ENCODE data around the gene NTM. TPM values are rescaled to one million over a fixed set of nuclear protein-coding genes. Genes with fewer than 3 reads are reported as not detected.

The NTM gene
- total and polyA plus RNA-seq, 2 experiments from 2014 or later = 25.9 to 49.0 TPM

GRCh38 chr11:131606811-131607335 lies 236.5 kb downstream of the NTM start:
- DNase-seq = no peak
- 79% methylated on average over 6 of the region's 6 CpGs for WGBS, 2 experiments (ENCODE audit: low coverage in 1 of 2, low lambda C conversion rate in 2 of 2, missing lambda C conversion rate in 2 of 2)
- Histone ChIP-seq H3K27ac (no peak overlapping the region), H3F3A (ENCODE audit: insufficient read depth) (peaks cover 27% of the 10 kb centered on the region), H3K36me3 (ENCODE audit: low read depth) (no peaks in the 10 kb centered on the region), H3K79me2 (ENCODE audit: insufficient read depth) (no peaks in the 10 kb centered on the region), H3K9me2 (ENCODE audit: insufficient read depth) (no peaks in the 10 kb centered on the region), H4K20me1 (ENCODE audit: insufficient read depth) (no peaks in the 10 kb centered on the region), H3K4me1 (ENCODE audit: insufficient read depth) (peaks cover 26% of the 10 kb centered on the region), H3K27me3 (replicated peaks; ENCODE audit: insufficient read depth) (no peaks in the 10 kb centered on the region), H3K9ac (no peak overlapping the region), H2AFZ (no peak overlapping the region), H3K4me3 (no peak overlapping the region), H3K4me2 (ENCODE audit: unreplicated experiment) (no peak overlapping the region), H3K9me3 (ENCODE audit: low read depth) (no peaks in the 10 kb centered on the region)
- in situ Hi-C loops (cut with MboI) = no loop called here
- TF ChIP-seq EZH2 (IDR thresholded peaks at IDR 0.05; ENCODE audit: insufficient read depth, poor library complexity, severe bottlenecking) (no peak), EZH2phosphoT487 (IDR thresholded peaks at IDR 0.05; ENCODE audit: insufficient read depth, low read depth) (no peak)

GRCh38 chr11:131609337-131609736 lies 238.9 kb downstream of the NTM start:
- H2AFZ ChIP-seq = no peak overlapping the region

GRCh38 chr11:131609921-131610320 lies 239.5 kb downstream of the NTM start:
- Histone ChIP-seq H3K27ac (peak overlapping the region; percentile 87), H3K27me3 (replicated peaks; ENCODE audit: insufficient read depth) (no peaks in the 10 kb centered on the region), H3K9me2 (ENCODE audit: insufficient read depth) (no peaks in the 10 kb centered on the region), H3F3A (ENCODE audit: insufficient read depth) (peaks cover 20% of the 10 kb centered on the region), H3K4me2 (ENCODE audit: unreplicated experiment) (peak overlapping the region; percentile 41), H3K4me1 (ENCODE audit: insufficient read depth) (peaks cover 20% of the 10 kb centered on the region), H3K4me3 (peak overlapping the region; percentile 41), H4K20me1 (ENCODE audit: insufficient read depth) (no peaks in the 10 kb centered on the region), H3K79me2 (ENCODE audit: insufficient read depth) (no peaks in the 10 kb centered on the region), H3K9ac (peak overlapping the region; percentile 48; the same call in 1 of the 2 replicates), H2AFZ (no peak overlapping the region), H3K9me3 (ENCODE audit: low read depth) (no peaks in the 10 kb centered on the region), H3K36me3 (ENCODE audit: low read depth) (no peaks in the 10 kb centered on the region)
- in situ Hi-C loops (cut with MboI) = no loop called here
- peak; percentile 76 for DNase-seq
- TF ChIP-seq EZH2phosphoT487 (IDR thresholded peaks at IDR 0.05; ENCODE audit: insufficient read depth, low read depth) (no peak), EZH2 (IDR thresholded peaks at IDR 0.05; ENCODE audit: insufficient read depth, poor library complexity, severe bottlenecking) (no peak)
- WGBS, 2 experiments (ENCODE audit: low coverage in 1 of 2, low lambda C conversion rate in 2 of 2, missing lambda C conversion rate in 2 of 2) = 30 to 41% methylated on average over 3 of the region's 3 CpGs

More at GRCh38 chr11:131609337-131609736, 238.9 kb downstream of the NTM start:
- H3K9me3 ChIP-seq (ENCODE audit: low read depth) = no peaks in the 10 kb centered on the region
- peaks cover 20% of the 10 kb centered on the region for H3K4me1 ChIP-seq (ENCODE audit: insufficient read depth)
- no peaks in the 10 kb centered on the region for H3K36me3 ChIP-seq (ENCODE audit: low read depth)
- peak overlapping the region; percentile 87 for H3K27ac ChIP-seq
- peak; percentile 96 for DNase-seq
- H3K4me3 ChIP-seq = peak overlapping the region; percentile 41
- 1 to 2% methylated on average over 4 of the region's 4 CpGs for WGBS, 2 experiments (ENCODE audit: low coverage in 1 of 2, low lambda C conversion rate in 2 of 2, missing lambda C conversion rate in 2 of 2)
- in situ Hi-C loops (cut with MboI) = no loop called here
- no peaks in the 10 kb centered on the region for H3K79me2 ChIP-seq (ENCODE audit: insufficient read depth)
- TF ChIP-seq EZH2phosphoT487 (IDR thresholded peaks at IDR 0.05; ENCODE audit: insufficient read depth, low read depth) (no peak), EZH2 (IDR thresholded peaks at IDR 0.05; ENCODE audit: insufficient read depth, poor library complexity, severe bottlenecking) (no peak)
- H3K27me3 ChIP-seq (replicated peaks; ENCODE audit: insufficient read depth) = no peaks in the 10 kb centered on the region
- H4K20me1 ChIP-seq (ENCODE audit: insufficient read depth) = no peaks in the 10 kb centered on the region
- H3K9ac ChIP-seq = peak overlapping the region; percentile 48; the same call in 1 of the 2 replicates
- peak overlapping the region; percentile 41 for H3K4me2 ChIP-seq (ENCODE audit: unreplicated experiment)
- no peaks in the 10 kb centered on the region for H3K9me2 ChIP-seq (ENCODE audit: insufficient read depth)
- H3F3A ChIP-seq (ENCODE audit: insufficient read depth) = peaks cover 20% of the 10 kb centered on the region

GRCh38 chr11:131611322-131611721 lies 240.9 kb downstream of the NTM start:
- Histone ChIP-seq H3K4me2 (ENCODE audit: unreplicated experiment) (no peak overlapping the region), H2AFZ (no peak overlapping the region), H3K27ac (no peak overlapping the region), H3K36me3 (ENCODE audit: low read depth) (no peaks in the 10 kb centered on the region), H3K79me2 (ENCODE audit: insufficient read depth) (no peaks in the 10 kb centered on the region), H3K9me2 (ENCODE audit: insufficient read depth) (no peaks in the 10 kb centered on the region), H3K4me1 (ENCODE audit: insufficient read depth) (peaks cover 25% of the 10 kb centered on the region), H3K27me3 (replicated peaks; ENCODE audit: insufficient read depth) (no peaks in the 10 kb centered on the region; the same call in 1 of the 2 replicates), H3K9me3 (ENCODE audit: low read depth) (no peaks in the 10 kb centered on the region), H3F3A (ENCODE audit: insufficient read depth) (peaks cover 20% of the 10 kb centered on the region), H4K20me1 (ENCODE audit: insufficient read depth) (no peaks in the 10 kb centered on the region), H3K4me3 (no peak overlapping the region), H3K9ac (no peak overlapping the region)
- no peak for TF ChIP-seq EZH2 (IDR thresholded peaks at IDR 0.05; ENCODE audit: insufficient read depth, poor library complexity, severe bottlenecking)
- TF ChIP-seq EZH2phosphoT487 (IDR thresholded peaks at IDR 0.05; ENCODE audit: insufficient read depth, low read depth) = no peak
- no peak for DNase-seq
- in situ Hi-C loops (cut with MboI) = no loop called here
- WGBS, 2 experiments (ENCODE audit: low coverage in 1 of 2, low lambda C conversion rate in 2 of 2, missing lambda C conversion rate in 2 of 2) = 81 to 85% methylated on average over 6 of the region's 6 CpGs

Data from GM23248 (cell line).